Measurements from ENCODE around the gene TENM3.

Gene TENM3

GRCh38 chr4:182643801-182644682, 400.8 kb downstream of the TENM3 start:
- DNase-seq, result no peak

GRCh38 chr4:182644683-182645050, 401.5 kb downstream of the TENM3 start:
- DNase-seq, result no peak

- DNase-seq, result no peak
Measured at GRCh38 chr4:182645511-182645910, 402.3 kb downstream of the TENM3 start.

GRCh38 chr4:182647646-182648300, 404.6 kb downstream of the TENM3 start:
- DNase-seq, result no peak

- DNase-seq, result no peak
Measured at GRCh38 chr4:182648766-182649165, 405.6 kb downstream of the TENM3 start.

- DNase-seq, result no peak
Measured at GRCh38 chr4:182649698-182650477, 406.7 kb downstream of the TENM3 start.

GRCh38 chr4:182653596-182653995, 410.4 kb downstream of the TENM3 start:
- no peak for DNase-seq

GRCh38 chr4:182655340-182655739, 412.1 kb downstream of the TENM3 start:
- DNase-seq, result no peak

GRCh38 chr4:182662551-182662950, 419.3 kb downstream of the TENM3 start:
- DNase-seq, result no peak

- DNase-seq, result no peak
Measured at GRCh38 chr4:182671231-182671630, 428.0 kb downstream of the TENM3 start.

GRCh38 chr4:182671749-182672148, 428.5 kb downstream of the TENM3 start:
- no peak for DNase-seq

GRCh38 chr4:182678590-182678989, 435.4 kb downstream of the TENM3 start:
- no peak for DNase-seq

- no peak for DNase-seq
Measured at GRCh38 chr4:182679533-182679932, 436.3 kb downstream of the TENM3 start.

GRCh38 chr4:182680234-182680653, 437.0 kb downstream of the TENM3 start:
- DNase-seq, result no peak

- no peak for DNase-seq
Measured at GRCh38 chr4:182683661-182684060, 440.5 kb downstream of the TENM3 start.

GRCh38 chr4:182684796-182685195, 441.6 kb downstream of the TENM3 start:
- no peak for DNase-seq

GRCh38 chr4:182688081-182688480, 444.9 kb downstream of the TENM3 start:
- DNase-seq, result no peak

GRCh38 chr4:182694551-182694950, 451.3 kb downstream of the TENM3 start:
- DNase-seq, result no peak

GRCh38 chr4:182695009-182695408, 451.8 kb downstream of the TENM3 start:
- DNase-seq, result no peak

- DNase-seq, result no peak
Measured at GRCh38 chr4:182695842-182696241, 452.6 kb downstream of the TENM3 start.

GRCh38 chr4:182697094-182697493, 453.9 kb downstream of the TENM3 start:
- DNase-seq, result no peak

GRCh38 chr4:182698212-182698611, 455.0 kb downstream of the TENM3 start:
- DNase-seq, result no peak

GRCh38 chr4:182699201-182699600, 456.0 kb downstream of the TENM3 start:
- no peak for DNase-seq

- no peak for DNase-seq
Measured at GRCh38 chr4:182699795-182700194, 456.6 kb downstream of the TENM3 start.
